ENCODE results near the gene SORL1.

GRCh38 chr11:121425828-121426227, 26.3 kb upstream of the SORL1 start:
- TF ChIP-seq CTCF (IDR thresholded peaks at IDR 0.05) (no peak), POLR2AphosphoS5 (IDR thresholded peaks at IDR 0.05) (no peak), POLR2A (IDR thresholded peaks at IDR 0.05) (no peak), EP300 (IDR thresholded peaks at IDR 0.05) (no peak)

Measured in suprapubic skin (tissue), 4 donors.